Endothelial cell of umbilical vein (primary cell): ENCODE measurements around the gene NAA38. TPM values are rescaled to one million over a fixed set of nuclear protein-coding genes. Genes with fewer than 3 reads are reported as not detected.

Experiments used
- BruUV-seq: library from RNA; stranded (reverse); fragments of 400-500 nt; replicated peaks from 2 replicates; lab custom pipeline; 2021; lab: Mats Ljungman, UMichigan
- CTCF ChIA-PET: fragments of 300-600, 350-600 bp; sonication (Branson Sonifier 250); formaldehyde crosslinking; loops from one replicate; lab custom pipeline; 2021; ENCODE audit warnings: antibody characterized with exemption, inconsistent platforms; lab: Charles Lee
- POLR2A ChIA-PET: fragments of 300-600, 350-600 bp; sonication (Branson Sonifier 250); formaldehyde crosslinking; loops from one replicate; lab custom pipeline; 2021; ENCODE audit warnings: antibody characterized with exemption, inconsistent platforms; lab: Charles Lee
- DNase-seq: peaks from one replicate; pipeline ENCODE4 v3.0.0-alpha.2; 2011; ENCODE audit warnings: low read depth, low spot score
- FAIRE-seq: peaks from 2 replicates; lab custom pipeline; 2011; peaks lifted over from hg19 to GRCh38; lab: Jason Lieb, UNC
- H2AFZ ChIP-seq: 2 replicates; pipeline ENCODE4 v1.6.0; 2012; ENCODE audit warnings: low read depth, low read length, control low read depth, inconsistent platforms
- H3K27ac ChIP-seq: 2 replicates; pipeline ENCODE4 v1.5.1; 2011; ENCODE audit warnings: low read depth, mild to moderate bottlenecking, control low read depth, low read length, moderate library complexity; ENCODE audit not compliant: insufficient read depth
- H3K27me3 ChIP-seq, 2 experiments: 2 replicates each; pipeline versions ENCODE4 v1.6.0 to v1.6.1; 2011; ENCODE audit warnings: low read length in 2 of 2, mixed read lengths in 1 of 2; ENCODE audit not compliant: control insufficient read depth in 2 of 2, insufficient read depth in 2 of 2
- H3K36me3 ChIP-seq, 2 experiments: 2 replicates in 1 of 2; 3 replicates in 1 of 2; pipeline ENCODE4 v1.5.1; 2011; ENCODE audit warnings: low read length in 2 of 2, mild to moderate bottlenecking in 1 of 2, moderate library complexity in 1 of 2; ENCODE audit not compliant: control insufficient read depth in 2 of 2, insufficient read depth in 2 of 2; ENCODE audit errors: extremely low read depth in 1 of 2
- H3K4me1 ChIP-seq: 3 replicates; pipeline ENCODE4 v1.5.1; 2011; ENCODE audit warnings: mild to moderate bottlenecking, low read length; ENCODE audit not compliant: control insufficient read depth, insufficient read depth; ENCODE audit errors: extremely low read depth
- H3K4me2 ChIP-seq: 2 replicates; pipeline ENCODE4 v1.6.1; 2011; ENCODE audit warnings: low read length, control low read depth, mixed read lengths; ENCODE audit not compliant: insufficient read depth
- H3K4me3 ChIP-seq, 3 experiments: fragments of 200-600 bp in 1 of 3; sonication (generic), shearing (Covaris generic) in 1 of 3; replicated peaks in 1 of 3; 2 replicates each; pipeline ENCODE4 v1.5.1; 2011 to 2016; ENCODE audit warnings: control low read depth in 3 of 3, low read length in 3 of 3, mild to moderate bottlenecking in 2 of 3, inconsistent platforms in 1 of 3, low read depth in 1 of 3, moderate library complexity in 1 of 3; ENCODE audit not compliant: insufficient read depth in 1 of 3
- H3K79me2 ChIP-seq: 2 replicates; pipeline ENCODE4 v1.6.0; 2012; ENCODE audit warnings: low read length, inconsistent platforms; ENCODE audit not compliant: control insufficient read depth, insufficient read depth
- H3K9ac ChIP-seq: replicated peaks from 2 replicates; pipeline ENCODE3; 2011; ENCODE audit warnings: low read length, control low read depth; ENCODE audit not compliant: insufficient read depth; ENCODE audit errors: extremely low read depth
- H3K9me1 ChIP-seq: replicated peaks from 3 replicates; pipeline ENCODE4 v1.6.0; 2011; ENCODE audit warnings: mild to moderate bottlenecking, low read length; ENCODE audit not compliant: control insufficient read depth, insufficient read depth; ENCODE audit errors: extremely low read depth
- H3K9me3 ChIP-seq: replicated peaks from 2 replicates; pipeline ENCODE4 v1.5.1; 2012; ENCODE audit warnings: low read length, inconsistent platforms; ENCODE audit not compliant: control insufficient read depth, insufficient read depth
- H4K20me1 ChIP-seq: replicated peaks from 2 replicates; pipeline ENCODE3; 2011; ENCODE audit warnings: mild to moderate bottlenecking, low read length; ENCODE audit not compliant: control insufficient read depth, insufficient read depth; ENCODE audit errors: extremely low read depth
- CTCF ChIP-seq, 2 donors: IDR thresholded peaks; 1 replicate in 1 of 2; 2 replicates in 1 of 2; pipeline ENCODE4 v1.5.1; 2011; ENCODE audit warnings: low read length in 2 of 2, mild to moderate bottlenecking in 2 of 2, moderate library complexity in 2 of 2, control low read depth in 1 of 2, inconsistent platforms in 1 of 2, low read depth in 1 of 2; ENCODE audit not compliant: insufficient read depth in 1 of 2; ENCODE audit errors: extremely low read depth in 1 of 2
- EZH2 ChIP-seq: IDR thresholded peaks from 2 replicates; pipeline ENCODE4 v1.6.1; 2012; ENCODE audit warnings: borderline replicate concordance, low read depth, mild to moderate bottlenecking, moderate library complexity, low read length, inconsistent platforms; ENCODE audit not compliant: severe bottlenecking
- FOS ChIP-seq: IDR thresholded peaks from 2 replicates; pipeline ENCODE4 v1.6.1; 2011; ENCODE audit warnings: mild to moderate bottlenecking, low read length, moderate library complexity, borderline replicate concordance; ENCODE audit not compliant: insufficient read depth
- GATA2 ChIP-seq: IDR thresholded peaks from 2 replicates; pipeline ENCODE4 v1.7.0; 2011; ENCODE audit warnings: low read depth, mild to moderate bottlenecking, moderate library complexity, mixed read lengths, low read length; ENCODE audit not compliant: insufficient read length, insufficient read depth
- JUN ChIP-seq: IDR thresholded peaks from 2 replicates; pipeline ENCODE4 v1.6.1; 2011; ENCODE audit warnings: borderline replicate concordance, low read depth; ENCODE audit not compliant: insufficient read length, insufficient read depth
- MAX ChIP-seq: IDR thresholded peaks from 2 replicates; pipeline ENCODE4 v1.6.1; 2011; ENCODE audit not compliant: insufficient read depth, insufficient read length
- MYC ChIP-seq: IDR thresholded peaks from one replicate; pipeline ENCODE4 v1.6.1; 2011; ENCODE audit warnings: mild to moderate bottlenecking, low read depth, low read length
- POLR2A ChIP-seq: IDR thresholded peaks from 2 replicates; pipeline ENCODE4 v1.6.1; 2012; ENCODE audit warnings: low read depth, mild to moderate bottlenecking, control low read depth, low read length
- POLR2AphosphoS5 ChIP-seq: IDR thresholded peaks from 2 replicates; pipeline ENCODE4 v1.6.1; 2012; ENCODE audit warnings: low read depth, mild to moderate bottlenecking, control low read depth, low read length, moderate library complexity; ENCODE audit not compliant: insufficient read depth
- dilution Hi-C: fragments of 300-500 bp; cut with MboI; formaldehyde crosslinking; loops from one replicate; pipeline ENCODE4 v1.15.0; 2019; ENCODE audit warnings: low sequenced_read_pairs; ENCODE audit not compliant: extremely low pct_ligation_motif_present
- intact Hi-C: fragments of 100-400 bp; cut with micrococcal nuclease; formaldehyde crosslinking; loops from one replicate; pipeline ENCODE4 v1.10.0; 2022
- polyA plus RNA-seq, 4 experiments: library from polyadenylated mRNA; depleted of rRNA in 3 of 4; stranded (reverse) in 3 of 4; unstranded in 1 of 4; fragments of >200 nt; gene quantifications; 2 replicates each; pipeline versions ENCODE4 v1.2.1 to v1.2.3, GENCODE V29; 2011 to 2012; ENCODE audit warnings: missing spikeins in 1 of 4
- total RNA-seq: library from RNA; stranded (reverse); gene quantifications from 2 replicates; pipeline ENCODE4 v1.2.3, GENCODE V29; 2021

The NAA38 gene
- total and polyA plus RNA-seq, 2 donors (not counting 3 experiments of a cell fraction or from before 2014, with no cell fraction given) = 119 to 267 TPM

GRCh38 chr17:7849130-7849750 lies 8.1 kb downstream of the NAA38 start:
- Histone ChIP-seq H3K4me3 (no peak overlapping the region), H3K9me3 (no peaks in the 10 kb centered on the region), H3K9ac (no peak overlapping the region), H3K27ac (no peak overlapping the region), H3K9me1 (no peaks in the 10 kb centered on the region), H3K27me3 (no peaks in the 10 kb centered on the region), H3K4me2 (no peak overlapping the region), H3K79me2 (peaks cover 7% of the 10 kb centered on the region), H2AFZ (no peak overlapping the region), H3K4me1 (peaks cover 4% of the 10 kb centered on the region), H3K36me3 (peaks cover 6 to 46% of the 10 kb centered on the region in 2 experiments), H4K20me1 (no peaks in the 10 kb centered on the region)
- POLR2A ChIA-PET = no interaction called here
- intact Hi-C loops = loop anchor here (10.0 kb wide), 1 partner anchor 234 kb away; the partner anchor contains the start of gene FXR2
- no peak for FAIRE-seq
- DNase-seq = no peak
- no TSS peak for BruUV-seq
- dilution Hi-C loops = no loop called here
- CTCF ChIA-PET = interaction anchor here (0.7 to 1.0 kb wide), 2 partner anchors 14 to 141 kb away, joined by 3 to 5 read pairs; no protein-coding TSS in a partner anchor
- no peak for TF ChIP-seq POLR2A
- TF ChIP-seq FOS = no peak
- no peak for TF ChIP-seq CTCF (IDR thresholded peaks at IDR 0.05; ENCODE audit: extremely low read depth in 1 of 2, insufficient read depth in 1 of 2, low read depth in 1 of 2, low read length in 2 of 2)
- no peak for TF ChIP-seq POLR2AphosphoS5
- no peak for TF ChIP-seq EZH2
- TF ChIP-seq MYC = no peak
- no peak for TF ChIP-seq GATA2
- TF ChIP-seq JUN = no peak
- TF ChIP-seq MAX = no peak
